GM12878 (cell line): ENCODE data around the gene FAM78A. TPM values are rescaled to one million over a fixed set of nuclear protein-coding genes. Genes with fewer than 3 reads are reported as not detected.
"Not testable (repeated sequence)": the region's sequence is repeated elsewhere in the genome, so short reads cannot be mapped to it uniquely, and the experiment has no call there.

Experiments
- ATAC-seq: fragments of 200-7000 bp; cut with Tn5 transposase; 3 replicates; pipeline ENCODE4 v1.9.1; 2020; ENCODE audit warnings: mild to moderate bottlenecking, moderate library complexity
- BruUV-seq: library from RNA; stranded (reverse); fragments of 400-500 nt; replicated peaks from 2 replicates; lab custom pipeline; 2021; lab: Mats Ljungman, UMichigan
- CTCF ChIA-PET: fragments of 300-600 bp; sonication (Branson Sonifier 250); formaldehyde crosslinking; extraction: SDS; loops from one replicate; lab custom pipeline; 2021; ENCODE audit warnings: inconsistent platforms; lab: Yijun Ruan, JAX
- POLR2A ChIA-PET: fragments of 350-600 bp; formaldehyde crosslinking; extraction: SDS; loops from one replicate; lab custom pipeline; 2021; ENCODE audit warnings: inconsistent platforms; lab: Charles Lee
- RAD21 ChIA-PET: fragments of 300-600 bp; sonication (Branson Sonifier 250); formaldehyde crosslinking; loops from one replicate; lab custom pipeline; 2023; ENCODE audit warnings: antibody characterized with exemption; ENCODE audit not compliant: unreplicated experiment; lab: Charles Lee
- SMC1A ChIA-PET: fragments of 300-600 bp; sonication (Branson Sonifier 250); formaldehyde crosslinking; loops from one replicate; lab custom pipeline; 2023; ENCODE audit not compliant: unreplicated experiment, uncharacterized antibody; lab: Charles Lee
- DNase-seq: peaks from one replicate; pipeline ENCODE4 v3.0.0-alpha.2; 2011; ENCODE audit warnings: low read depth, low spot score
- FAIRE-seq: peaks from 3 replicates; lab custom pipeline; 2011; peaks lifted over from hg19 to GRCh38; lab: Jason Lieb, UNC
- H2AFZ ChIP-seq: 2 replicates; pipeline ENCODE4 v1.6.0; 2011; ENCODE audit warnings: low read depth, low read length, control low read depth; ENCODE audit not compliant: control insufficient read depth
- H3K27ac ChIP-seq: 2 replicates; pipeline ENCODE4 v1.5.1; 2011; ENCODE audit warnings: control low read depth; ENCODE audit not compliant: control insufficient read depth, insufficient read depth
- H3K27me3 ChIP-seq, 2 experiments: replicated peaks in 1 of 2; 2 replicates each; pipeline versions ENCODE4 v1.6.0 to v1.6.1; 2011; ENCODE audit warnings: low read length in 1 of 2; ENCODE audit not compliant: control insufficient read depth in 2 of 2, insufficient read depth in 2 of 2
- H3K36me3 ChIP-seq, 2 experiments: 2 replicates each; pipeline ENCODE4 v1.5.1; 2011; ENCODE audit warnings: low read length in 1 of 2; ENCODE audit not compliant: control insufficient read depth in 2 of 2, insufficient read depth in 2 of 2
- H3K4me1 ChIP-seq: 2 replicates; pipeline ENCODE4 v1.6.1; 2011; ENCODE audit warnings: mild to moderate bottlenecking, low read length, moderate library complexity, mixed read lengths; ENCODE audit not compliant: control insufficient read depth, insufficient read depth
- H3K4me2 ChIP-seq: 2 replicates; pipeline ENCODE4 v1.6.0; 2011; ENCODE audit warnings: control low read depth; ENCODE audit not compliant: control insufficient read depth, insufficient read depth
- H3K4me3 ChIP-seq: fragments of 200-600 bp; sonication (generic); 2 replicates; pipeline ENCODE4 v1.5.1; 2016
- H3K79me2 ChIP-seq: 2 replicates; pipeline ENCODE4 v1.6.0; 2011; ENCODE audit warnings: low read length; ENCODE audit not compliant: control insufficient read depth, insufficient read depth
- H3K9ac ChIP-seq: 2 replicates; pipeline ENCODE4 v1.8.0; 2011; ENCODE audit warnings: low read length, control low read depth, mixed read lengths; ENCODE audit not compliant: control insufficient read depth, insufficient read depth
- H3K9me3 ChIP-seq: replicated peaks from 3 replicates; pipeline ENCODE4 v1.5.1; 2011; ENCODE audit warnings: mild to moderate bottlenecking, low read length; ENCODE audit not compliant: control insufficient read depth, insufficient read depth
- H4K20me1 ChIP-seq: 2 replicates; pipeline ENCODE4 v1.6.0; 2011; ENCODE audit not compliant: control insufficient read depth, insufficient read depth
- WGBS: methylation state at CpG from one replicate; pipeline ENCODE4 v1.1.6; 2016; ENCODE audit warnings: low lambda C conversion rate; ENCODE audit not compliant: insufficient replicate concordance, insufficient coverage; ENCODE audit errors: missing lambda C conversion rate; 5-methylcytosine and 5-hydroxymethylcytosine counted together
- in situ Hi-C: fragments of 300-500 bp; cut with MboI; formaldehyde crosslinking; loops from 9 replicates; pipeline ENCODE4 v1.14.3; 2018; ENCODE audit warnings: mixed read lengths
- intact Hi-C: fragments of 100-400 bp; cut with micrococcal nuclease; formaldehyde crosslinking; loops from one replicate; pipeline ENCODE4 v1.14.2; 2022; ENCODE audit not compliant: unreplicated experiment
- polyA plus RNA-seq, 11 experiments: library from polyadenylated mRNA; depleted of rRNA in 4 of 11; unstranded in 6 of 11; stranded (reverse) in 5 of 11; fragments of >200 nt; fragmentation: Nextera tagmentation in 4 of 11; fragmentation: Illumina TruSeq in 1 of 11; extraction: Ambion mirVana in 4 of 11; extraction: Trizol in 1 of 11; gene quantifications; 1 replicate in 1 of 11; 2 replicates in 10 of 11; pipeline versions ENCODE4 v1.2.1 to v1.2.3, GENCODE V29; 2011 to 2016; ENCODE audit warnings: inconsistent platforms in 2 of 11, missing spikeins in 2 of 11, low read depth in 1 of 11
- total RNA-seq, 4 experiments: library from RNA; depleted of rRNA in 3 of 4; stranded (reverse); fragments of >200 nt in 3 of 4; fragmentation: Illumina TruSeq in 1 of 4; extraction: Trizol in 1 of 4; gene quantifications; 2 replicates each; pipeline versions ENCODE4 v1.2.1 to v1.2.3, GENCODE V29; 2013 to 2021

The FAM78A gene
- total and polyA plus RNA-seq, 10 of the 15 experiments (the other 5 are each of a cell fraction or from before 2014, with no cell fraction given) = 0.18 to 32.5 (median 12.2) TPM

DNA sequence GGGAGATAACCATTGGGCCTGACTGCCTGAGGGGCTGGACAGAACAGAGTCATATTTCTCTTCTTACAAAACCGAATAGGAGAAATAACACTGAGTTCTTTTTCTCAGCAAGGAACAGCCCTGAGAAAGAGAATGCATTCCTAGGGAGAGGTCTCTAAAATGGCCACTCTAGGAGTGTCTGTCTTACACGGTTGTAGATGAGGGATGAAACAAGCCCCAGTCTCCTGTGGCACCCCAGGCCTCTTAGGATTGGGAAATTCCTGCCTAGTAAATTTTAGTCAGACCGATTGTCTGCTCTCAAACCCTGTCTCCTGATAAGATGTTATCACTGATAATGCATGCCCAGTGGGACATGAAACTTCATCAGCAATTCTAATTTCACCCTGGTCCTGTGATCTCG lies 64.4 kb downstream of the FAM78A start:
- H3K4me2 ChIP-seq, RAD21 ChIA-PET, H2AFZ ChIP-seq, intact Hi-C loops, H3K4me3 ChIP-seq, BruUV-seq, H3K9me3 ChIP-seq, SMC1A ChIA-PET, FAIRE-seq, ATAC-seq, H3K9ac ChIP-seq, H3K27ac ChIP-seq, POLR2A ChIA-PET, H3K36me3 ChIP-seq, H3K79me2 ChIP-seq, DNase-seq, CTCF ChIA-PET, H3K4me1 ChIP-seq, H4K20me1 ChIP-seq, H3K27me3 ChIP-seq, in situ Hi-C loops: not testable (repeated sequence)
- WGBS = 97% methylated on average over 4 of the region's 4 CpGs

Other genes starting within 250 kb of the FAM78A start
- not detected in 2 replicates for gene AIF1L, start 180.0 kb downstream of the FAM78A start, total RNA-seq (2014; rRNA removed)
- not detected in 2 replicates for gene AIF1L, start 180.0 kb downstream of the FAM78A start, total RNA-seq (2014; rRNA removed; fragmentation: Illumina TruSeq; extraction: Trizol)
- gene AIF1L, start 180.0 kb downstream of the FAM78A start, total RNA-seq (2021) = 0.15 TPM in 1 of 2 replicates, not detected in the other
- 0.07 TPM in 1 of 2 replicates, not detected in the other for gene AIF1L, start 180.0 kb downstream of the FAM78A start, polyA plus RNA-seq (2011; rRNA removed)
- not detected in 2 replicates for gene AIF1L, start 180.0 kb downstream of the FAM78A start, polyA plus RNA-seq (2014; fragmentation: Illumina TruSeq; extraction: Trizol)
- gene AIF1L, start 180.0 kb downstream of the FAM78A start, polyA plus RNA-seq (2014; fragmentation: Nextera tagmentation; extraction: Ambion mirVana) = not detected
- gene AIF1L, start 180.0 kb downstream of the FAM78A start, polyA plus RNA-seq (2014; rRNA removed) = not detected in 2 replicates
- gene AIF1L, start 180.0 kb downstream of the FAM78A start, polyA plus RNA-seq (2016; fragmentation: Nextera tagmentation; extraction: Ambion mirVana) = under 1 TPM in 1 of 2 experiments, not detected in 1; 0.08 TPM
- gene NUP214, start 150.9 kb downstream of the FAM78A start, total RNA-seq (2014; rRNA removed) = 11.0 and 16.7 TPM in 2 replicates
- 16.2 and 18.6 TPM in 2 replicates for gene NUP214, start 150.9 kb downstream of the FAM78A start, total RNA-seq (2014; rRNA removed; fragmentation: Illumina TruSeq; extraction: Trizol)
- gene NUP214, start 150.9 kb downstream of the FAM78A start, total RNA-seq (2021) = 53.8 and 54.3 TPM in 2 replicates
- gene NUP214, start 150.9 kb downstream of the FAM78A start, polyA plus RNA-seq (2011; rRNA removed) = 6.5 and 11.7 TPM in 2 replicates
- 30.8 and 40.0 TPM in 2 replicates for gene NUP214, start 150.9 kb downstream of the FAM78A start, polyA plus RNA-seq (2014; fragmentation: Illumina TruSeq; extraction: Trizol)
- gene NUP214, start 150.9 kb downstream of the FAM78A start, polyA plus RNA-seq (2014; fragmentation: Nextera tagmentation; extraction: Ambion mirVana) = 10 to 100 TPM; 16.9 to 18.3 TPM
- gene NUP214, start 150.9 kb downstream of the FAM78A start, polyA plus RNA-seq (2014; rRNA removed) = 15.8 and 18.5 TPM in 2 replicates
- gene NUP214, start 150.9 kb downstream of the FAM78A start, polyA plus RNA-seq (2016; fragmentation: Nextera tagmentation; extraction: Ambion mirVana) = 10 to 100 TPM; 27.2 to 34.5 TPM
- 0.38 and 0.40 TPM in 2 replicates for gene PLPP7, start 13.2 kb upstream of the FAM78A start, total RNA-seq (2014; rRNA removed)
- 0.09 and 0.31 TPM in 2 replicates for gene PLPP7, start 13.2 kb upstream of the FAM78A start, total RNA-seq (2014; rRNA removed; fragmentation: Illumina TruSeq; extraction: Trizol)
- gene PLPP7, start 13.2 kb upstream of the FAM78A start, total RNA-seq (2021) = 0.72 and 0.97 TPM in 2 replicates
- not detected in 2 replicates for gene PLPP7, start 13.2 kb upstream of the FAM78A start, polyA plus RNA-seq (2011; rRNA removed)
- not detected in 2 replicates for gene PLPP7, start 13.2 kb upstream of the FAM78A start, polyA plus RNA-seq (2014; fragmentation: Illumina TruSeq; extraction: Trizol)
- under 1 TPM in 1 of 2 experiments, not detected in 1; 0.05 TPM for gene PLPP7, start 13.2 kb upstream of the FAM78A start, polyA plus RNA-seq (2014; fragmentation: Nextera tagmentation; extraction: Ambion mirVana)
- 0.12 and 0.25 TPM in 2 replicates for gene PLPP7, start 13.2 kb upstream of the FAM78A start, polyA plus RNA-seq (2014; rRNA removed)
- 1 to 10 TPM in 1 of 2 experiments, under 1 TPM in 1; 0.68 to 1.0 TPM for gene PLPP7, start 13.2 kb upstream of the FAM78A start, polyA plus RNA-seq (2016; fragmentation: Nextera tagmentation; extraction: Ambion mirVana)
- 27.8 and 32.0 TPM in 2 replicates for gene PRRC2B, start 117.6 kb upstream of the FAM78A start, total RNA-seq (2014; rRNA removed)
- gene PRRC2B, start 117.6 kb upstream of the FAM78A start, total RNA-seq (2014; rRNA removed; fragmentation: Illumina TruSeq; extraction: Trizol) = 21.2 and 21.6 TPM in 2 replicates
- 150 and 155 TPM in 2 replicates for gene PRRC2B, start 117.6 kb upstream of the FAM78A start, total RNA-seq (2021)
- gene PRRC2B, start 117.6 kb upstream of the FAM78A start, polyA plus RNA-seq (2011; rRNA removed) = 17.9 and 24.9 TPM in 2 replicates
- 48.9 and 66.0 TPM in 2 replicates for gene PRRC2B, start 117.6 kb upstream of the FAM78A start, polyA plus RNA-seq (2014; fragmentation: Illumina TruSeq; extraction: Trizol)
- gene PRRC2B, start 117.6 kb upstream of the FAM78A start, polyA plus RNA-seq (2014; fragmentation: Nextera tagmentation; extraction: Ambion mirVana) = 1 to 10 TPM in 1 of 2 experiments, under 1 TPM in 1; 0.84 to 2.0 TPM
- gene PRRC2B, start 117.6 kb upstream of the FAM78A start, polyA plus RNA-seq (2014; rRNA removed) = 57.6 and 67.4 TPM in 2 replicates
- gene PRRC2B, start 117.6 kb upstream of the FAM78A start, polyA plus RNA-seq (2016; fragmentation: Nextera tagmentation; extraction: Ambion mirVana) = 10 to 100 TPM; 28.0 to 29.3 TPM
- gene POMT1, start 226.4 kb upstream of the FAM78A start, total RNA-seq (2014; rRNA removed) = 13.9 and 16.4 TPM in 2 replicates
- gene POMT1, start 226.4 kb upstream of the FAM78A start, total RNA-seq (2014; rRNA removed; fragmentation: Illumina TruSeq; extraction: Trizol) = 8.3 and 8.4 TPM in 2 replicates
- 16.1 and 19.2 TPM in 2 replicates for gene POMT1, start 226.4 kb upstream of the FAM78A start, total RNA-seq (2021)
- 8.3 and 12.7 TPM in 2 replicates for gene POMT1, start 226.4 kb upstream of the FAM78A start, polyA plus RNA-seq (2011; rRNA removed)
- 5.1 and 9.1 TPM in 2 replicates for gene POMT1, start 226.4 kb upstream of the FAM78A start, polyA plus RNA-seq (2014; fragmentation: Illumina TruSeq; extraction: Trizol)
- 1 to 10 TPM; 1.2 to 2.2 TPM for gene POMT1, start 226.4 kb upstream of the FAM78A start, polyA plus RNA-seq (2014; fragmentation: Nextera tagmentation; extraction: Ambion mirVana)
- 15.8 and 20.7 TPM in 2 replicates for gene POMT1, start 226.4 kb upstream of the FAM78A start, polyA plus RNA-seq (2014; rRNA removed)
- 10 to 100 TPM; 12.5 to 12.7 TPM for gene POMT1, start 226.4 kb upstream of the FAM78A start, polyA plus RNA-seq (2016; fragmentation: Nextera tagmentation; extraction: Ambion mirVana)